Measurements from ENCODE around the gene OSBPL3.
"Not testable (repeated sequence)": the region's sequence is repeated elsewhere in the genome, so short reads cannot be mapped to it uniquely, and the experiment has no call there.

OSBPL3 gene

GRCh38 chr7:24794751-24795406, 185.1 kb downstream of the OSBPL3 start:
- not testable (repeated sequence) for DNase-seq (ENCODE audit: low read depth in 3 of 3)

GRCh38 chr7:24793982-24794648, 185.9 kb downstream of the OSBPL3 start:
- no peak for DNase-seq (ENCODE audit: low read depth in 3 of 3)

GRCh38 chr7:24788961-24789576, 190.9 kb downstream of the OSBPL3 start:
- DNase-seq (ENCODE audit: low read depth in 3 of 3) = no peak

GRCh38 chr7:24788075-24788474, 191.9 kb downstream of the OSBPL3 start:
- DNase-seq (ENCODE audit: low read depth in 3 of 3) = no peak

GRCh38 chr7:24786941-24787340, 193.0 kb downstream of the OSBPL3 start:
- no peak for DNase-seq (ENCODE audit: low read depth in 3 of 3)

- DNase-seq (ENCODE audit: low read depth in 3 of 3) = no peak
Measured at GRCh38 chr7:24786306-24786705, 193.7 kb downstream of the OSBPL3 start.

GRCh38 chr7:24784277-24784676, 195.7 kb downstream of the OSBPL3 start:
- DNase-seq (ENCODE audit: low read depth in 3 of 3) = no peak

- no peak for DNase-seq (ENCODE audit: low read depth in 3 of 3)
Measured at GRCh38 chr7:24783698-24784097, 196.3 kb downstream of the OSBPL3 start.

GRCh38 chr7:24781106-24781505, 198.9 kb downstream of the OSBPL3 start:
- no peak for DNase-seq (ENCODE audit: low read depth in 3 of 3)

GRCh38 chr7:24779283-24779655, 200.7 kb downstream of the OSBPL3 start:
- DNase-seq (ENCODE audit: low read depth in 3 of 3) = no peak

GRCh38 chr7:24778543-24779282, 201.3 kb downstream of the OSBPL3 start:
- no peak for DNase-seq (ENCODE audit: low read depth in 3 of 3)

GRCh38 chr7:24777806-24778205, 202.2 kb downstream of the OSBPL3 start:
- no peak for DNase-seq (ENCODE audit: low read depth in 3 of 3)

- DNase-seq (ENCODE audit: low read depth in 3 of 3) = no peak
Measured at GRCh38 chr7:24773646-24774045, 206.3 kb downstream of the OSBPL3 start.

- DNase-seq (ENCODE audit: low read depth in 3 of 3) = no peak
Measured at GRCh38 chr7:24769851-24770250, 210.1 kb downstream of the OSBPL3 start.

GRCh38 chr7:24769014-24769830, 210.8 kb downstream of the OSBPL3 start:
- no peak for DNase-seq (ENCODE audit: low read depth in 3 of 3)

GRCh38 chr7:24767878-24768569, 212.0 kb downstream of the OSBPL3 start:
- no peak for DNase-seq (ENCODE audit: low read depth in 3 of 3)

GRCh38 chr7:24764972-24765744, 214.8 kb downstream of the OSBPL3 start:
- DNase-seq (ENCODE audit: low read depth in 3 of 3) = no peak

- no peak for DNase-seq (ENCODE audit: low read depth in 3 of 3)
Measured at GRCh38 chr7:24764011-24764410, 216.0 kb downstream of the OSBPL3 start.

GRCh38 chr7:24763303-24763901, 216.6 kb downstream of the OSBPL3 start:
- DNase-seq (ENCODE audit: low read depth in 3 of 3) = no peak

GRCh38 chr7:24762771-24763170, 217.2 kb downstream of the OSBPL3 start:
- DNase-seq (ENCODE audit: low read depth in 3 of 3) = no peak
